Endothelial cell of umbilical vein (primary cell): ENCODE measurements around the gene MEGF11. TPM values are rescaled to one million over a fixed set of nuclear protein-coding genes. Genes with fewer than 3 reads are reported as not detected.

Experiments
- BruUV-seq: library from RNA; stranded (reverse); fragments of 400-500 nt; replicated peaks from 2 replicates; lab custom pipeline; 2021; lab: Mats Ljungman, UMichigan
- CTCF ChIA-PET: fragments of 300-600, 350-600 bp; sonication (Branson Sonifier 250); formaldehyde crosslinking; loops from one replicate; lab custom pipeline; 2021; ENCODE audit warnings: antibody characterized with exemption, inconsistent platforms; lab: Charles Lee
- POLR2A ChIA-PET: fragments of 300-600, 350-600 bp; sonication (Branson Sonifier 250); formaldehyde crosslinking; loops from one replicate; lab custom pipeline; 2021; ENCODE audit warnings: antibody characterized with exemption, inconsistent platforms; lab: Charles Lee
- DNase-seq: peaks from one replicate; pipeline ENCODE4 v3.0.0-alpha.2; 2011; ENCODE audit warnings: low read depth, low spot score
- FAIRE-seq: peaks from 2 replicates; lab custom pipeline; 2011; peaks lifted over from hg19 to GRCh38; lab: Jason Lieb, UNC
- H2AFZ ChIP-seq: 2 replicates; pipeline ENCODE4 v1.6.0; 2012; ENCODE audit warnings: low read depth, low read length, control low read depth, inconsistent platforms
- H3K27ac ChIP-seq: 2 replicates; pipeline ENCODE4 v1.5.1; 2011; ENCODE audit warnings: low read depth, mild to moderate bottlenecking, control low read depth, low read length, moderate library complexity; ENCODE audit not compliant: insufficient read depth
- H3K27me3 ChIP-seq, 2 experiments: 2 replicates each; pipeline versions ENCODE4 v1.6.0 to v1.6.1; 2011; ENCODE audit warnings: low read length in 2 of 2, mixed read lengths in 1 of 2; ENCODE audit not compliant: control insufficient read depth in 2 of 2, insufficient read depth in 2 of 2
- H3K36me3 ChIP-seq, 2 experiments: 2 replicates in 1 of 2; 3 replicates in 1 of 2; pipeline ENCODE4 v1.5.1; 2011; ENCODE audit warnings: low read length in 2 of 2, mild to moderate bottlenecking in 1 of 2, moderate library complexity in 1 of 2; ENCODE audit not compliant: control insufficient read depth in 2 of 2, insufficient read depth in 2 of 2; ENCODE audit errors: extremely low read depth in 1 of 2
- H3K4me1 ChIP-seq: 3 replicates; pipeline ENCODE4 v1.5.1; 2011; ENCODE audit warnings: mild to moderate bottlenecking, low read length; ENCODE audit not compliant: control insufficient read depth, insufficient read depth; ENCODE audit errors: extremely low read depth
- H3K4me2 ChIP-seq: 2 replicates; pipeline ENCODE4 v1.6.1; 2011; ENCODE audit warnings: low read length, control low read depth, mixed read lengths; ENCODE audit not compliant: insufficient read depth
- H3K4me3 ChIP-seq, 3 experiments: fragments of 200-600 bp in 1 of 3; sonication (generic), shearing (Covaris generic) in 1 of 3; replicated peaks in 1 of 3; 2 replicates each; pipeline ENCODE4 v1.5.1; 2011 to 2016; ENCODE audit warnings: control low read depth in 3 of 3, low read length in 3 of 3, mild to moderate bottlenecking in 2 of 3, inconsistent platforms in 1 of 3, low read depth in 1 of 3, moderate library complexity in 1 of 3; ENCODE audit not compliant: insufficient read depth in 1 of 3
- H3K79me2 ChIP-seq: 2 replicates; pipeline ENCODE4 v1.6.0; 2012; ENCODE audit warnings: low read length, inconsistent platforms; ENCODE audit not compliant: control insufficient read depth, insufficient read depth
- H3K9ac ChIP-seq: replicated peaks from 2 replicates; pipeline ENCODE3; 2011; ENCODE audit warnings: low read length, control low read depth; ENCODE audit not compliant: insufficient read depth; ENCODE audit errors: extremely low read depth
- H3K9me1 ChIP-seq: replicated peaks from 3 replicates; pipeline ENCODE4 v1.6.0; 2011; ENCODE audit warnings: mild to moderate bottlenecking, low read length; ENCODE audit not compliant: control insufficient read depth, insufficient read depth; ENCODE audit errors: extremely low read depth
- H3K9me3 ChIP-seq: replicated peaks from 2 replicates; pipeline ENCODE4 v1.5.1; 2012; ENCODE audit warnings: low read length, inconsistent platforms; ENCODE audit not compliant: control insufficient read depth, insufficient read depth
- H4K20me1 ChIP-seq: replicated peaks from 2 replicates; pipeline ENCODE3; 2011; ENCODE audit warnings: mild to moderate bottlenecking, low read length; ENCODE audit not compliant: control insufficient read depth, insufficient read depth; ENCODE audit errors: extremely low read depth
- EZH2 ChIP-seq: IDR thresholded peaks from 2 replicates; pipeline ENCODE4 v1.6.1; 2012; ENCODE audit warnings: borderline replicate concordance, low read depth, mild to moderate bottlenecking, moderate library complexity, low read length, inconsistent platforms; ENCODE audit not compliant: severe bottlenecking
- FOS ChIP-seq: IDR thresholded peaks from 2 replicates; pipeline ENCODE4 v1.6.1; 2011; ENCODE audit warnings: mild to moderate bottlenecking, low read length, moderate library complexity, borderline replicate concordance; ENCODE audit not compliant: insufficient read depth
- GATA2 ChIP-seq: IDR thresholded peaks from 2 replicates; pipeline ENCODE4 v1.7.0; 2011; ENCODE audit warnings: low read depth, mild to moderate bottlenecking, moderate library complexity, mixed read lengths, low read length; ENCODE audit not compliant: insufficient read length, insufficient read depth
- JUN ChIP-seq: IDR thresholded peaks from 2 replicates; pipeline ENCODE4 v1.6.1; 2011; ENCODE audit warnings: borderline replicate concordance, low read depth; ENCODE audit not compliant: insufficient read length, insufficient read depth
- MAX ChIP-seq: IDR thresholded peaks from 2 replicates; pipeline ENCODE4 v1.6.1; 2011; ENCODE audit not compliant: insufficient read depth, insufficient read length
- MYC ChIP-seq: IDR thresholded peaks from one replicate; pipeline ENCODE4 v1.6.1; 2011; ENCODE audit warnings: mild to moderate bottlenecking, low read depth, low read length
- POLR2A ChIP-seq: IDR thresholded peaks from 2 replicates; pipeline ENCODE4 v1.6.1; 2012; ENCODE audit warnings: low read depth, mild to moderate bottlenecking, control low read depth, low read length
- POLR2AphosphoS5 ChIP-seq: IDR thresholded peaks from 2 replicates; pipeline ENCODE4 v1.6.1; 2012; ENCODE audit warnings: low read depth, mild to moderate bottlenecking, control low read depth, low read length, moderate library complexity; ENCODE audit not compliant: insufficient read depth
- dilution Hi-C: fragments of 300-500 bp; cut with MboI; formaldehyde crosslinking; loops from one replicate; pipeline ENCODE4 v1.15.0; 2019; ENCODE audit warnings: low sequenced_read_pairs; ENCODE audit not compliant: extremely low pct_ligation_motif_present
- intact Hi-C: fragments of 100-400 bp; cut with micrococcal nuclease; formaldehyde crosslinking; loops from one replicate; pipeline ENCODE4 v1.10.0; 2022
- polyA plus RNA-seq, 4 experiments: library from polyadenylated mRNA; depleted of rRNA in 3 of 4; stranded (reverse) in 3 of 4; unstranded in 1 of 4; fragments of >200 nt; gene quantifications; 2 replicates each; pipeline versions ENCODE4 v1.2.1 to v1.2.3, GENCODE V29; 2011 to 2012; ENCODE audit warnings: missing spikeins in 1 of 4
- total RNA-seq: library from RNA; stranded (reverse); gene quantifications from 2 replicates; pipeline ENCODE4 v1.2.3, GENCODE V29; 2021
- TF ChIP-seq, protein P1 (sequence below), 2 donors: IDR thresholded peaks; 1 replicate in 1 of 2; 2 replicates in 1 of 2; pipeline ENCODE4 v1.5.1; 2011; ENCODE audit warnings: low read length in 2 of 2, mild to moderate bottlenecking in 2 of 2, moderate library complexity in 2 of 2, control low read depth in 1 of 2, inconsistent platforms in 1 of 2, low read depth in 1 of 2; ENCODE audit not compliant: insufficient read depth in 1 of 2; ENCODE audit errors: extremely low read depth in 1 of 2

Gene MEGF11
- total and polyA plus RNA-seq, 2 donors (not counting 3 experiments of a cell fraction or from before 2014, with no cell fraction given), result not detected

- Histone ChIP-seq H3K4me3 (no peak overlapping the region), H2AFZ (no peak overlapping the region), H3K27ac (no peak overlapping the region), H3K4me2 (no peak overlapping the region), H3K27me3 (no peaks in the 10 kb centered on the region), H3K9me1 (no peaks in the 10 kb centered on the region), H3K9ac (no peak overlapping the region), H3K36me3 (no peaks in the 10 kb centered on the region), H3K79me2 (no peaks in the 10 kb centered on the region), H4K20me1 (no peaks in the 10 kb centered on the region), H3K4me1 (no peaks in the 10 kb centered on the region), H3K9me3 (no peaks in the 10 kb centered on the region)
- ChIA-PET POLR2A (no interaction called here), CTCF (no interaction called here)
- no peak for FAIRE-seq
- TF ChIP-seq MYC (no peak), MAX (no peak), EZH2 (no peak), FOS (no peak), POLR2A (no peak), POLR2AphosphoS5 (no peak), JUN (no peak), GATA2 (no peak)
- TF ChIP-seq, protein P1, sequence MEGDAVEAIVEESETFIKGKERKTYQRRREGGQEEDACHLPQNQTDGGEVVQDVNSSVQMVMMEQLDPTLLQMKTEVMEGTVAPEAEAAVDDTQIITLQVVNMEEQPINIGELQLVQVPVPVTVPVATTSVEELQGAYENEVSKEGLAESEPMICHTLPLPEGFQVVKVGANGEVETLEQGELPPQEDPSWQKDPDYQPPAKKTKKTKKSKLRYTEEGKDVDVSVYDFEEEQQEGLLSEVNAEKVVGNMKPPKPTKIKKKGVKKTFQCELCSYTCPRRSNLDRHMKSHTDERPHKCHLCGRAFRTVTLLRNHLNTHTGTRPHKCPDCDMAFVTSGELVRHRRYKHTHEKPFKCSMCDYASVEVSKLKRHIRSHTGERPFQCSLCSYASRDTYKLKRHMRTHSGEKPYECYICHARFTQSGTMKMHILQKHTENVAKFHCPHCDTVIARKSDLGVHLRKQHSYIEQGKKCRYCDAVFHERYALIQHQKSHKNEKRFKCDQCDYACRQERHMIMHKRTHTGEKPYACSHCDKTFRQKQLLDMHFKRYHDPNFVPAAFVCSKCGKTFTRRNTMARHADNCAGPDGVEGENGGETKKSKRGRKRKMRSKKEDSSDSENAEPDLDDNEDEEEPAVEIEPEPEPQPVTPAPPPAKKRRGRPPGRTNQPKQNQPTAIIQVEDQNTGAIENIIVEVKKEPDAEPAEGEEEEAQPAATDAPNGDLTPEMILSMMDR (IDR thresholded peaks at IDR 0.05; ENCODE audit: extremely low read depth in 1 of 2, insufficient read depth in 1 of 2, low read depth in 1 of 2, low read length in 2 of 2), result no peak
- DNase-seq, result no peak
- BruUV-seq, result no TSS peak
- intact Hi-C loops, result loop anchor here (10.0 kb wide), 1 partner anchor 365 kb away; no protein-coding TSS in a partner anchor
- dilution Hi-C loops, result no loop called here
Observed at GRCh38 chr15:65919353-65919752, 334.2 kb downstream of the MEGF11 start.
